Choroid plexus epithelial cell (primary cell): Measurements from ENCODE around the gene PTPRU.

Experiments used
- DNase-seq: peaks from one replicate; pipeline ENCODE4 v3.0.0-alpha.2; 2010; ENCODE audit warnings: low read depth
- H3K4me3 ChIP-seq: 2 replicates; pipeline ENCODE4 v1.5.1; 2011; ENCODE audit warnings: low read depth, mild to moderate bottlenecking, control low read depth, low read length, moderate library complexity
- TF ChIP-seq, protein P1 (sequence below): conservative IDR thresholded peaks from 2 replicates; pipeline ENCODE4 v1.5.1; 2011; ENCODE audit warnings: low read depth, mild to moderate bottlenecking, control low read depth, inconsistent platforms, low read length, moderate library complexity

Gene PTPRU

GRCh38 chr1:29343908-29344307, 107.6 kb downstream of the PTPRU start:
- no peak overlapping the region for H3K4me3 ChIP-seq
- no peak for DNase-seq
- TF ChIP-seq, protein P1, sequence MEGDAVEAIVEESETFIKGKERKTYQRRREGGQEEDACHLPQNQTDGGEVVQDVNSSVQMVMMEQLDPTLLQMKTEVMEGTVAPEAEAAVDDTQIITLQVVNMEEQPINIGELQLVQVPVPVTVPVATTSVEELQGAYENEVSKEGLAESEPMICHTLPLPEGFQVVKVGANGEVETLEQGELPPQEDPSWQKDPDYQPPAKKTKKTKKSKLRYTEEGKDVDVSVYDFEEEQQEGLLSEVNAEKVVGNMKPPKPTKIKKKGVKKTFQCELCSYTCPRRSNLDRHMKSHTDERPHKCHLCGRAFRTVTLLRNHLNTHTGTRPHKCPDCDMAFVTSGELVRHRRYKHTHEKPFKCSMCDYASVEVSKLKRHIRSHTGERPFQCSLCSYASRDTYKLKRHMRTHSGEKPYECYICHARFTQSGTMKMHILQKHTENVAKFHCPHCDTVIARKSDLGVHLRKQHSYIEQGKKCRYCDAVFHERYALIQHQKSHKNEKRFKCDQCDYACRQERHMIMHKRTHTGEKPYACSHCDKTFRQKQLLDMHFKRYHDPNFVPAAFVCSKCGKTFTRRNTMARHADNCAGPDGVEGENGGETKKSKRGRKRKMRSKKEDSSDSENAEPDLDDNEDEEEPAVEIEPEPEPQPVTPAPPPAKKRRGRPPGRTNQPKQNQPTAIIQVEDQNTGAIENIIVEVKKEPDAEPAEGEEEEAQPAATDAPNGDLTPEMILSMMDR: peak; percentile 12

DNA sequence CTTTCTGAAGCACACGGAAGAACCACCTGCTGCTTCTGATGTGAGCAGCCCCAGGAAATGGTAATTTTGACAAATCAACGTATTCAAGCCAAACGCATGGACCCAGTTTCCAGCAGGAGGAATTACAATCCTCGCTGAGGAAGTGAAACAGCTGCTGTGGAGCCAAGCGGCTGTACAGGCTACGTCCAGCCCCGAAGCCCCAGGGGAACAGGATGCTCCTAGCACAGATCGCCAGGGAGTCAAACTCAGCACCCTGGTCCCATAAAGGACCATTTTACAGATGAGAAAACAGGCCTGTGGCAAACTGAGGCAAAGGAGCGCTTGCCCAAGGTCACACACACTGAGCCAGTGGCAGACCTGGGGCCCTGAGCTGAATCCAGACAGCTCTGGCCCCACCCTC, 108.0 kb downstream of the PTPRU start:
- no peak overlapping the region for H3K4me3 ChIP-seq
- DNase-seq: no peak
- TF ChIP-seq, protein P1: no peak

GRCh38 chr1:29346576-29346975, 110.3 kb downstream of the PTPRU start:
- DNase-seq: no peak

GRCh38 chr1:29349871-29350491, 113.7 kb downstream of the PTPRU start:
- TF ChIP-seq, protein P1: no peak
- H3K4me3 ChIP-seq: no peak overlapping the region

More at GRCh38 chr1:29346576-29346975, 110.3 kb downstream of the PTPRU start:
- TF ChIP-seq, protein P1: no peak
- no peak overlapping the region for H3K4me3 ChIP-seq

DNA sequence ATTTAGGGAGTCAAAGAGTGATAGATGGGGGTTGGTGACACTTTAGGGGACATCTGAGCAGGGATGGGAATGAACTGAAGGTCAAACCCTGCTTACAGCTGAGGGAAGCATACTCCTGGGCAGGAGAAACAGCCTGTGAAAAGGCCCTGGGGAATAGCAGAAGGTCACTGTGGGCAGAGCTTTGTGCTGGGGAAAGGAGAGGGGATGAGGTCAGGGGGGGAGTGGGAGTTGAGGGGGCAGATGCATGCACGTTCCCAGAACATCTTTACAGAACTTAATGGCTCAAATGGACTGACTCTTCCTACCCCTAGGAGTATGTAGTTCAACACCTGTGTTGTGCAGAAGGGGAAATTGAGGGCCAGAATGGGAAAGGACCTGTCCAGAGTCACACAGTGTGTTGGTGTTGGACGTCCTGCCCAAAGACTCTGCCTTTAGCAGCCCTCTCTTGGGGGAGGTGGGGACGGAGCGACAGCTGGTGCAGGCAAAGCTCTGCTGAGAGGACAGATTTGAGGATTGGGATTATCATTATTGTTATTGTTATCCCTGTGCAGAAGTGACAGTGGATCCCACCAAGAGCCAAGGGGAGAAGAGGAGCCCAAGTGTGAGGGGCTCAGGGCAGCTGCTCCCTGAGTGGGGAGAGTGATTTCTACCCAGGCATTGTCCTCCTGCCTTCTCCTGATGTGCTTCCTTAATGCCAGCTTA, 116.5 kb downstream of the PTPRU start:
- H3K4me3 ChIP-seq: no peak overlapping the region
- TF ChIP-seq, protein P1: no peak
- no peak for DNase-seq

More at GRCh38 chr1:29349871-29350491, 113.7 kb downstream of the PTPRU start:
- DNase-seq: no peak

GRCh38 chr1:29354511-29355098, 118.3 kb downstream of the PTPRU start:
- no peak for DNase-seq
- H3K4me3 ChIP-seq: no peak overlapping the region
- TF ChIP-seq, protein P1: no peak
